Coronary artery (tissue), 2 donors: ENCODE data around the gene PELI2.
A peak's percentile ranks its signal among the peaks of the same experiment; 100 is the strongest.

Experiments used
- DNase-seq: peaks from one replicate; pipeline ENCODE4 v3.0.0-alpha.2; 2017; ENCODE audit warnings: low spot score
- H3K27ac ChIP-seq, 2 donors: fragments of 200-600 bp; sonication (generic); one replicate each; pipeline ENCODE4 v1.5.1; 2016 to 2019
- H3K4me3 ChIP-seq: fragments of 200-600 bp; sonication (generic); 2 replicates; pipeline ENCODE4 v1.5.1; 2016; ENCODE audit warnings: mild to moderate bottlenecking, moderate library complexity
- TF ChIP-seq, protein P1 (sequence below): fragments of 200-600 bp; sonication (generic); IDR thresholded peaks from one replicate; pipeline ENCODE4 v1.5.1; 2019; ENCODE audit warnings: antibody characterized with exemption

Gene PELI2, protein sequence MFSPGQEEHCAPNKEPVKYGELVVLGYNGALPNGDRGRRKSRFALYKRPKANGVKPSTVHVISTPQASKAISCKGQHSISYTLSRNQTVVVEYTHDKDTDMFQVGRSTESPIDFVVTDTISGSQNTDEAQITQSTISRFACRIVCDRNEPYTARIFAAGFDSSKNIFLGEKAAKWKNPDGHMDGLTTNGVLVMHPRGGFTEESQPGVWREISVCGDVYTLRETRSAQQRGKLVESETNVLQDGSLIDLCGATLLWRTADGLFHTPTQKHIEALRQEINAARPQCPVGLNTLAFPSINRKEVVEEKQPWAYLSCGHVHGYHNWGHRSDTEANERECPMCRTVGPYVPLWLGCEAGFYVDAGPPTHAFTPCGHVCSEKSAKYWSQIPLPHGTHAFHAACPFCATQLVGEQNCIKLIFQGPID

DNA sequence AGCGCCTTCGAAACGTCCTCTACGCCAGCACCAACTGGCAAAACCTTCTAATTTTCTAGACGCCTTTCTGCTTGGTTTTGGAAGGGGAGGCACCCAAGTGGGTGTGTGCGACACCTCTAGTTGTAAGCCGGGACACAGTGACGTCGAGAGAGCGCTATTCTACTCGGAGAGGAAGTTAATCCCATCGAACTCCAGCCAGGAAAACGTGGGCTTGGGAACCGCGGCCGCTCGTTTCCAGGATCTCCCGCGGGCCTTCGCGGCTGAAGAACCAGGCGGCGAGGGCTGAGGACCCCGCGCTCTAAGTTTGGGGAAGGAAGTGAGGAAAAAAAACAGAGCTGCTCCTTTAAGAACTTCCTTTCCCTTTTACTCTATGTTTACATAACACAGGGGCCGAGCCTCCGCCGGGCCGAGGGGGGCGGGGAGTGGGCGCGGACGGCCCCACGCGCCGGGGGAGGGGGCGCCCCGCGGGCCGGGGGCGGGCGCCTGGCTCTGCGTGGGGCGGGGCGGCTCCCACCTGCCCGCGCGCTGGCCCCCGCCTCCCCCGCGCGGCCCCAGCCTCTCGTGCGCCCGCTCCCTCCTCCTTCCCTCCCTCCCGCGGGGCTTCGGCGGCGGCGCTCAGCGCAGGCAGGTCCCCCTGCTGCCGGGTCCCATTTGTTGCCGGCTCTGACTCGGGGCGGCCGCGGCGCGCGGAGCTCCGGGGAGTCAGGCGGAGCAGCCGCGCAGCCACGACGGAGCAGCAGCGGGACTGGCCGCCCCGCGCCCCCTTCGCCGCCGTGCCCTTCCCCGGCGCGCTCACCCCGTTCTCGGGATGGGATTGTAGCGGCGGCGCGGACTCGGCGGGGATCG lies at the start of gene PELI2:
Gene PELI2 (plus strand): TSS at position 647 of the 846 bp plus-strand sequence. CDS start 250 bp downstream, outside the sequence.
- DNase-seq: peak; percentile 85
- peak within 1 kb of the TSS; percentile 91 for H3K4me3 ChIP-seq
- TF ChIP-seq, protein P1, sequence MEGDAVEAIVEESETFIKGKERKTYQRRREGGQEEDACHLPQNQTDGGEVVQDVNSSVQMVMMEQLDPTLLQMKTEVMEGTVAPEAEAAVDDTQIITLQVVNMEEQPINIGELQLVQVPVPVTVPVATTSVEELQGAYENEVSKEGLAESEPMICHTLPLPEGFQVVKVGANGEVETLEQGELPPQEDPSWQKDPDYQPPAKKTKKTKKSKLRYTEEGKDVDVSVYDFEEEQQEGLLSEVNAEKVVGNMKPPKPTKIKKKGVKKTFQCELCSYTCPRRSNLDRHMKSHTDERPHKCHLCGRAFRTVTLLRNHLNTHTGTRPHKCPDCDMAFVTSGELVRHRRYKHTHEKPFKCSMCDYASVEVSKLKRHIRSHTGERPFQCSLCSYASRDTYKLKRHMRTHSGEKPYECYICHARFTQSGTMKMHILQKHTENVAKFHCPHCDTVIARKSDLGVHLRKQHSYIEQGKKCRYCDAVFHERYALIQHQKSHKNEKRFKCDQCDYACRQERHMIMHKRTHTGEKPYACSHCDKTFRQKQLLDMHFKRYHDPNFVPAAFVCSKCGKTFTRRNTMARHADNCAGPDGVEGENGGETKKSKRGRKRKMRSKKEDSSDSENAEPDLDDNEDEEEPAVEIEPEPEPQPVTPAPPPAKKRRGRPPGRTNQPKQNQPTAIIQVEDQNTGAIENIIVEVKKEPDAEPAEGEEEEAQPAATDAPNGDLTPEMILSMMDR: no peak
- peak within 1 kb of the TSS; percentile 96 to 97 for H3K27ac ChIP-seq

- DNase-seq: no peak
- Histone ChIP-seq H3K27ac (no peak overlapping the region), H3K4me3 (no peak overlapping the region)
- TF ChIP-seq, protein P1: no peak
Measured at GRCh38 chr14:56073799-56074198, 44.4 kb upstream of the PELI2 start.

GRCh38 chr14:56075301-56075700 lies 42.9 kb upstream of the PELI2 start:
- DNase-seq: no peak
- H3K4me3 ChIP-seq: no peak overlapping the region
- TF ChIP-seq, protein P1: no peak
- no peak overlapping the region for H3K27ac ChIP-seq

DNA sequence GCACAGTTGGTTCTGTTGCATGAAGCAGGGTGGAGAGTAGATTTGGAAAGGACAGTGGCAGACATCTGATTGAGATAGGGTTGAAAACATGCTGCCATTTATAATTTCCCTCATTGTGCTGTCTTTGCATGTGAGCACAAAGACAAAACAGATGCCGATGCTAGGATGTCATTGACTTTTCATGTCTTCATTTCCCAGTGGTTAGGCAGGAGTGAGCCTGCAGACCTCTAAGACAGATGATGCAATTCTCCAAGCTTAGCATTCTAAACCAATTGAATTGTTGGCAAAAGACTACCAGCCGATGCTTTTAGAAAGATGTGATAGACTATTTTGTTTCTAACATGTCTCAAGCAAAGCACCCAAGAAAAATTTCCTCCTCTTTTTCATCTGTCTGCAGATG lies 37.1 kb upstream of the PELI2 start:
- TF ChIP-seq, protein P1: no peak
- no peak overlapping the region for H3K4me3 ChIP-seq
- H3K27ac ChIP-seq: no peak overlapping the region
- no peak for DNase-seq

- no peak overlapping the region for H3K27ac ChIP-seq
- no peak for DNase-seq
- TF ChIP-seq, protein P1: no peak
- no peak overlapping the region for H3K4me3 ChIP-seq
Measured at GRCh38 chr14:56082880-56083279, 35.3 kb upstream of the PELI2 start.

- no peak for DNase-seq
- TF ChIP-seq, protein P1: no peak
- Histone ChIP-seq H3K4me3 (no peak overlapping the region), H3K27ac (no peak overlapping the region)
Measured at GRCh38 chr14:56085471-56085870, 32.7 kb upstream of the PELI2 start.
